ENCODE data around the gene F8. TPM values are rescaled to one million over a fixed set of nuclear protein-coding genes. Genes with fewer than 3 reads are reported as not detected.

Gene F8
- total and polyA plus RNA-seq, 2 experiments from 2014 or later, result 4.5 to 7.5 TPM

GRCh38 chrX:155028877-155029291 is 6.4 kb upstream of the F8 start:
- Histone ChIP-seq H3K4me3 (peak overlapping the region; percentile 51), H3K4me1 (ENCODE audit: low read depth) (peaks cover 10% of the 10 kb centered on the region), H3K27me3 (no peaks in the 10 kb centered on the region), H3K9me3 (ENCODE audit: low read depth) (no peaks in the 10 kb centered on the region), H3K27ac (peak overlapping the region; percentile 57), H3K36me3 (no peaks in the 10 kb centered on the region)
- TF ChIP-seq CTCF (IDR thresholded peaks at IDR 0.05; ENCODE audit: low read depth, low read length), result no peak
- peak in 1 of 2 donors; percentile 71 for DNase-seq (ENCODE audit: low read depth in 1 of 2, low spot score in 1 of 2)

GRCh38 chrX:155028129-155028528 is 5.6 kb upstream of the F8 start:
- H3K27ac ChIP-seq, result peak overlapping the region; percentile 99
- H3K9me3 ChIP-seq (ENCODE audit: low read depth), result no peaks in the 10 kb centered on the region
- H3K4me3 ChIP-seq, result peak overlapping the region; percentile 51
- no peaks in the 10 kb centered on the region for H3K36me3 ChIP-seq
- no peak for DNase-seq (ENCODE audit: low read depth in 1 of 2, low spot score in 1 of 2)
- TF ChIP-seq CTCF (IDR thresholded peaks at IDR 0.05; ENCODE audit: low read depth, low read length), result no peak
- H3K4me1 ChIP-seq (ENCODE audit: low read depth), result peaks cover 10% of the 10 kb centered on the region
- no peaks in the 10 kb centered on the region for H3K27me3 ChIP-seq

- peak overlapping the region; percentile 51 for H3K4me3 ChIP-seq
- peaks cover 10% of the 10 kb centered on the region for H3K4me1 ChIP-seq (ENCODE audit: low read depth)
- no peaks in the 10 kb centered on the region for H3K36me3 ChIP-seq
- no peak for TF ChIP-seq CTCF (IDR thresholded peaks at IDR 0.05; ENCODE audit: low read depth, low read length)
- peak overlapping the region; percentile 99 for H3K27ac ChIP-seq
- DNase-seq (ENCODE audit: low read depth in 1 of 2, low spot score in 1 of 2), result peak in 1 of 2 donors; percentile 91
- no peaks in the 10 kb centered on the region for H3K27me3 ChIP-seq
- no peaks in the 10 kb centered on the region for H3K9me3 ChIP-seq (ENCODE audit: low read depth)
Observed at GRCh38 chrX:155027509-155028066, 5.1 kb upstream of the F8 start.

DNA sequence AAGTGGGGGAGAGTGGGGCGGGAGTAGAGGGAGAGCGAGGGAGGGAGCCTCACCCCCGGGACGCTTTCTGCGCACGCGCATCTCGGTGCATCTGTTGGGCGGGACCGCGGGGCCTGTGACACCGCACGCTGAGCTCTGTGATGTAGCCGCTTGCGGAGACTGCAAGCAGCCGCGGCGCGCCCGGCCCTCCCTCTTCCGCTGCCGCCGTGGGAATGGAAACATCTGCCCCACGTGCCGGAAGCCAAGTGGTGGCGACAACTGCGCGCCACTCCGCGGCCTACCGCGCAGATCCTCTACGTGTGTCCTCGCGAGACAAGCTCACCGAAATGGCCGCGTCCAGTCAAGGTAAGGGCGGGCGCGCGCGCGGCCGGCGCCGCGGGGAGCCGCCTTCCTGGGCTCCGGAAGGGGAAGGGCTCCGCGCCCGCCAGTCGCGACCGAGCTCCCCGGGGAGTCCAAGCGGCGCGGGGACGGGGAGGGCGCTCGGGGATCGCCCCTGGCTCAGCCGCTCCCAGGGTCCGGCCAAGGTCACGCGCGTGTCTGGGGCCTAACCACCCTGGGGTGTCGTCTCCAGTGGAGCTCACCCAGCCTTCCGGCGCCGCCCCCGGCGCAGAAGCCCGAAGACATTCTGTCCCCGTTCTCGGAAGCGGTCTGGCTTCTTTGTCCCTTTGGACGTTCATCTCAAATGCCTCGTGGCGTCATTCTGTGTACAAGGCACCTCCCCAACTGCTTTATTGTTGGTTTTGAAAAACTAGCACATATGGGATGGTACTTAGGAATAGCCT is 4.4 kb upstream of the F8 start, which contains the start of gene FUNDC2:
Gene FUNDC2, plus strand, starts transcription at position 118 of the 782 bp plus-strand sequence. Its CDS starts 95 bp downstream, at position 213.
- H3K36me3 ChIP-seq, result no peaks in the 10 kb centered on the region
- peak within 1 kb of the TSS; percentile 51 for H3K4me3 ChIP-seq
- H3K4me1 ChIP-seq (ENCODE audit: low read depth), result peaks cover 10% of the 10 kb centered on the region
- DNase-seq (ENCODE audit: low read depth in 1 of 2, low spot score in 1 of 2), result peak; percentile 93 to 95
- no peaks in the 10 kb centered on the region for H3K9me3 ChIP-seq (ENCODE audit: low read depth)
- H3K27me3 ChIP-seq, result no peaks in the 10 kb centered on the region
- TF ChIP-seq CTCF (IDR thresholded peaks at IDR 0.05; ENCODE audit: low read depth, low read length), result no peak
- peak within 1 kb of the TSS; percentile 99 for H3K27ac ChIP-seq

- Histone ChIP-seq H3K4me3 (peak overlapping the region; percentile 51), H3K4me1 (ENCODE audit: low read depth) (peaks cover 10% of the 10 kb centered on the region), H3K27me3 (no peaks in the 10 kb centered on the region), H3K9me3 (ENCODE audit: low read depth) (no peaks in the 10 kb centered on the region), H3K36me3 (no peaks in the 10 kb centered on the region), H3K27ac (peak overlapping the region; percentile 99)
- no peak for TF ChIP-seq CTCF (IDR thresholded peaks at IDR 0.05; ENCODE audit: low read depth, low read length)
- DNase-seq (ENCODE audit: low read depth in 1 of 2, low spot score in 1 of 2), result no peak
Observed at GRCh38 chrX:155026420-155026726, 3.9 kb upstream of the F8 start.

All from cardiac muscle cell (in vitro differentiated cells and primary cell).